HepG2 (cell line): ENCODE measurements around the gene CCT6A. TPM values are rescaled to one million over a fixed set of nuclear protein-coding genes. Genes with fewer than 3 reads are reported as not detected.
A peak's percentile ranks its signal among the peaks of the same experiment; 100 is the strongest.

Experiments
- ARNT ChIP-seq: fragments of 450-650 bp; IDR thresholded peaks from 2 replicates; pipeline ENCODE4 v1.6.1; 2017
- ETV5 ChIP-seq: IDR thresholded peaks from 2 replicates; pipeline ENCODE4 v1.6.1; 2018; ENCODE audit warnings: missing biosample characterization, missing genetic modification reagents, inconsistent platforms, borderline replicate concordance
- KLF13 ChIP-seq: sonication (generic); formaldehyde crosslinking; IDR thresholded peaks from 2 replicates; pipeline ENCODE4 v1.4.0; 2020; ENCODE audit warnings: mild to moderate bottlenecking, missing genetic modification reagents
- MIER3 ChIP-seq: IDR thresholded peaks from 2 replicates; pipeline ENCODE4 v1.6.1; 2016; ENCODE audit warnings: missing compliant biosample characterization, borderline replicate concordance
- NR2F2 ChIP-seq: IDR thresholded peaks from 2 replicates; pipeline ENCODE4 v1.6.1; 2012; ENCODE audit warnings: low read depth, inconsistent platforms, borderline replicate concordance
- TCF12 ChIP-seq, 2 experiments: fragments of 450-650 bp in 1 of 2; sonication (generic) in 1 of 2; formaldehyde crosslinking in 1 of 2; IDR thresholded peaks; 2 replicates each; pipeline versions ENCODE4 v1.6.1 to v1.8.0; 2017 to 2022; ENCODE audit warnings: antibody characterized with exemption in 1 of 2, mild to moderate bottlenecking in 1 of 2, missing genetic modification reagents in 1 of 2, moderate library complexity in 1 of 2
- U2AF1 ChIP-seq: fragments of 200-400 bp; formaldehyde crosslinking; optimal IDR thresholded peaks from 2 replicates; pipeline ENCODE3; 2017; ENCODE audit warnings: mild to moderate bottlenecking, low read depth, low read length
- ZBTB21 ChIP-seq: sonication (generic); formaldehyde crosslinking; IDR thresholded peaks from 2 replicates; pipeline ENCODE4 v1.4.0; 2020; ENCODE audit warnings: missing genetic modification reagents
- ZMAT3 ChIP-seq: sonication (generic); formaldehyde crosslinking; conservative IDR thresholded peaks from 2 replicates; pipeline ENCODE4 v1.7.0; 2021; ENCODE audit warnings: missing genetic modification reagents
- ZNF460 ChIP-seq: sonication (generic); formaldehyde crosslinking; IDR thresholded peaks from 2 replicates; pipeline ENCODE4 v1.5.1; 2020; ENCODE audit warnings: missing genetic modification reagents, mild to moderate bottlenecking, borderline replicate concordance
- ZNF567 ChIP-seq: sonication (generic); formaldehyde crosslinking; IDR thresholded peaks from 2 replicates; pipeline ENCODE4 v1.8.1; 2023; ENCODE audit warnings: mild to moderate bottlenecking, missing genetic modification reagents, borderline replicate concordance
- ZNF710 ChIP-seq: sonication (generic); formaldehyde crosslinking; IDR thresholded peaks from 2 replicates; pipeline ENCODE4 v1.5.0; 2020; ENCODE audit warnings: mild to moderate bottlenecking, missing genetic modification reagents, borderline replicate concordance
- ZNF75D ChIP-seq: sonication (generic); formaldehyde crosslinking; IDR thresholded peaks from 2 replicates; pipeline ENCODE4 v1.8.1; 2023; ENCODE audit warnings: missing genetic modification reagents, mild to moderate bottlenecking, borderline replicate concordance
- ZSCAN31 ChIP-seq: sonication (generic); formaldehyde crosslinking; IDR thresholded peaks from 2 replicates; pipeline ENCODE4 v1.5.0; 2020; ENCODE audit warnings: low read depth, mild to moderate bottlenecking, missing genetic modification reagents
- polyA plus RNA-seq, 8 experiments: library from polyadenylated mRNA; depleted of rRNA in 3 of 8; stranded (reverse) in 7 of 8; unstranded in 1 of 8; fragments of >200 nt; fragmentation: Illumina TruSeq in 4 of 8; extraction: Trizol in 4 of 8; gene quantifications; 2 replicates each; pipeline versions ENCODE4 v1.2.1 to v1.2.3, GENCODE V29; 2011 to 2016; ENCODE audit warnings: low read depth in 4 of 8, missing spikeins in 1 of 8, mixed read lengths in 1 of 8; ENCODE audit not compliant: insufficient read depth in 1 of 8
- total RNA-seq, 5 experiments: library from RNA; depleted of rRNA; stranded (reverse); fragments of >200 nt; fragmentation: Illumina TruSeq; extraction: Trizol; gene quantifications; 2 replicates each; pipeline ENCODE4 v1.2.3, GENCODE V29; 2016; ENCODE audit warnings: low read depth in 1 of 5
- TF ChIP-seq, protein P1 (sequence below): IDR thresholded peaks from 2 replicates; pipeline ENCODE4 v1.4.0; 2020; ENCODE audit warnings: mild to moderate bottlenecking, missing genetic modification reagents
- TF ChIP-seq, protein P2 (sequence below): IDR thresholded peaks from 2 replicates; pipeline ENCODE4 v1.6.1; 2016
- TF ChIP-seq, protein P3 (sequence below): sonication (generic); formaldehyde crosslinking; IDR thresholded peaks from 2 replicates; pipeline ENCODE4 v1.5.0; 2020; ENCODE audit warnings: mild to moderate bottlenecking, low read depth, missing genetic modification reagents, borderline replicate concordance
- TF ChIP-seq, protein P4 (sequence below): sonication (generic); formaldehyde crosslinking; IDR thresholded peaks from 2 replicates; pipeline ENCODE4 v1.4.0; 2020; ENCODE audit warnings: mild to moderate bottlenecking, missing genetic modification reagents
- TF ChIP-seq, protein P5 (sequence below): IDR thresholded peaks from 2 replicates; pipeline ENCODE4 v1.6.1; 2018; ENCODE audit warnings: missing genetic modification reagents, mild to moderate bottlenecking, missing compliant biosample characterization

The CCT6A gene
- total and polyA plus RNA-seq, 2 of the 13 experiments (the other 11 are each of a cell fraction or from before 2014, with no cell fraction given), result 219 to 292 TPM

DNA sequence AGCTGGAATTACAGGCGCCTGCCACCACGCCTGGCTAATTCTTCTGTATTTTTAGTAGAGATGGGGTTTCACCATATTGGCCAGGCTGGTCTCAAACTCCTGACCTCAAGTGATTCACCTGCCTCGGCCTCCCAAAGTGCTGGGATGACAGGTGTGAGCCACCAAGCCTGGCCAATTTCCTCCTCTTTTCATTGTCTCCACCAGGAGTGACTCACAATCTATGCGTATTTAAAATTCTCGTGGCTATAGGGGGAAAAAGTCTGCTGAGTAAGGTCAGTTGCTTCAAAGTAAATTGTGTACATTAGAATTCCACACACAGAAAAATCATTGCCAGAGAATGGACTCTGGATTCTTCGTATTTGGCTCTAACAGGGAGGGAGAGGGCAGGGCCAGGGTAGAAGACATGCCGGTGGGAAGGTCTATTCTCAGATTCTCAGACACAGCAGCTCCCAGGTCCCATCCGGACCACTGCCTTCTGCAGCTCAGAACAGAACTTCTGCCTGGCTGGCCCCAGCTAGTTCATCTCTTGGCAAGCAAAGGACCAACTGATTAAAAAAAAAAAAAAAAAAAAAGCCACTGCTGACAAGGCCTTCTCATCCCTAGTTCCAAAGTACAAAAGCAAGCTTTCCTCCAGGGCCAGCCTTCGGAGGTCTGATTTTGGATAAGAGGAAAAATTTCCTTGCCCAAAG lies 22.5 kb upstream of the CCT6A start (continued):
- TF ChIP-seq, protein P1, sequence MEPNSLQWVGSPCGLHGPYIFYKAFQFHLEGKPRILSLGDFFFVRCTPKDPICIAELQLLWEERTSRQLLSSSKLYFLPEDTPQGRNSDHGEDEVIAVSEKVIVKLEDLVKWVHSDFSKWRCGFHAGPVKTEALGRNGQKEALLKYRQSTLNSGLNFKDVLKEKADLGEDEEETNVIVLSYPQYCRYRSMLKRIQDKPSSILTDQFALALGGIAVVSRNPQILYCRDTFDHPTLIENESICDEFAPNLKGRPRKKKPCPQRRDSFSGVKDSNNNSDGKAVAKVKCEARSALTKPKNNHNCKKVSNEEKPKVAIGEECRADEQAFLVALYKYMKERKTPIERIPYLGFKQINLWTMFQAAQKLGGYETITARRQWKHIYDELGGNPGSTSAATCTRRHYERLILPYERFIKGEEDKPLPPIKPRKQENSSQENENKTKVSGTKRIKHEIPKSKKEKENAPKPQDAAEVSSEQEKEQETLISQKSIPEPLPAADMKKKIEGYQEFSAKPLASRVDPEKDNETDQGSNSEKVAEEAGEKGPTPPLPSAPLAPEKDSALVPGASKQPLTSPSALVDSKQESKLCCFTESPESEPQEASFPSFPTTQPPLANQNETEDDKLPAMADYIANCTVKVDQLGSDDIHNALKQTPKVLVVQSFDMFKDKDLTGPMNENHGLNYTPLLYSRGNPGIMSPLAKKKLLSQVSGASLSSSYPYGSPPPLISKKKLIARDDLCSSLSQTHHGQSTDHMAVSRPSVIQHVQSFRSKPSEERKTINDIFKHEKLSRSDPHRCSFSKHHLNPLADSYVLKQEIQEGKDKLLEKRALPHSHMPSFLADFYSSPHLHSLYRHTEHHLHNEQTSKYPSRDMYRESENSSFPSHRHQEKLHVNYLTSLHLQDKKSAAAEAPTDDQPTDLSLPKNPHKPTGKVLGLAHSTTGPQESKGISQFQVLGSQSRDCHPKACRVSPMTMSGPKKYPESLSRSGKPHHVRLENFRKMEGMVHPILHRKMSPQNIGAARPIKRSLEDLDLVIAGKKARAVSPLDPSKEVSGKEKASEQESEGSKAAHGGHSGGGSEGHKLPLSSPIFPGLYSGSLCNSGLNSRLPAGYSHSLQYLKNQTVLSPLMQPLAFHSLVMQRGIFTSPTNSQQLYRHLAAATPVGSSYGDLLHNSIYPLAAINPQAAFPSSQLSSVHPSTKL (CRISPR knock-in tag), result peak; percentile 85
- TF ChIP-seq KLF13 (no peak), MIER3 (peak; percentile 44; the same call in 1 of the 2 replicates), ZNF75D (no peak), ARNT (no peak), U2AF1 (no peak), ZNF460 (peak; percentile 99), ZSCAN31 (no peak), NR2F2 (peak; percentile 50; the same call in 1 of the 2 replicates), ZNF567 (CRISPR knock-in tag) (no peak), ZMAT3 (CRISPR knock-in tag) (no peak), ETV5 (CRISPR knock-in tag) (no peak), ZBTB21 (CRISPR knock-in tag) (no peak), TCF12 (IDR thresholded peaks at IDR 0.05) (no peak), TCF12 (CRISPR knock-in tag; IDR thresholded peaks at IDR 0.05) (no peak; the same call in 1 of the 2 replicates), ZNF710 (CRISPR knock-in tag) (no peak)
- TF ChIP-seq, protein P2, sequence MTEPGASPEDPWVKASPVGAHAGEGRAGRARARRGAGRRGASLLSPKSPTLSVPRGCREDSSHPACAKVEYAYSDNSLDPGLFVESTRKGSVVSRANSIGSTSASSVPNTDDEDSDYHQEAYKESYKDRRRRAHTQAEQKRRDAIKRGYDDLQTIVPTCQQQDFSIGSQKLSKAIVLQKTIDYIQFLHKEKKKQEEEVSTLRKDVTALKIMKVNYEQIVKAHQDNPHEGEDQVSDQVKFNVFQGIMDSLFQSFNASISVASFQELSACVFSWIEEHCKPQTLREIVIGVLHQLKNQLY, result no peak
- TF ChIP-seq, protein P3, sequence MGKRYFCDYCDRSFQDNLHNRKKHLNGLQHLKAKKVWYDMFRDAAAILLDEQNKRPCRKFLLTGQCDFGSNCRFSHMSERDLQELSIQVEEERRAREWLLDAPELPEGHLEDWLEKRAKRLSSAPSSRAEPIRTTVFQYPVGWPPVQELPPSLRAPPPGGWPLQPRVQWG (CRISPR knock-in tag), result no peak
- TF ChIP-seq, protein P4, sequence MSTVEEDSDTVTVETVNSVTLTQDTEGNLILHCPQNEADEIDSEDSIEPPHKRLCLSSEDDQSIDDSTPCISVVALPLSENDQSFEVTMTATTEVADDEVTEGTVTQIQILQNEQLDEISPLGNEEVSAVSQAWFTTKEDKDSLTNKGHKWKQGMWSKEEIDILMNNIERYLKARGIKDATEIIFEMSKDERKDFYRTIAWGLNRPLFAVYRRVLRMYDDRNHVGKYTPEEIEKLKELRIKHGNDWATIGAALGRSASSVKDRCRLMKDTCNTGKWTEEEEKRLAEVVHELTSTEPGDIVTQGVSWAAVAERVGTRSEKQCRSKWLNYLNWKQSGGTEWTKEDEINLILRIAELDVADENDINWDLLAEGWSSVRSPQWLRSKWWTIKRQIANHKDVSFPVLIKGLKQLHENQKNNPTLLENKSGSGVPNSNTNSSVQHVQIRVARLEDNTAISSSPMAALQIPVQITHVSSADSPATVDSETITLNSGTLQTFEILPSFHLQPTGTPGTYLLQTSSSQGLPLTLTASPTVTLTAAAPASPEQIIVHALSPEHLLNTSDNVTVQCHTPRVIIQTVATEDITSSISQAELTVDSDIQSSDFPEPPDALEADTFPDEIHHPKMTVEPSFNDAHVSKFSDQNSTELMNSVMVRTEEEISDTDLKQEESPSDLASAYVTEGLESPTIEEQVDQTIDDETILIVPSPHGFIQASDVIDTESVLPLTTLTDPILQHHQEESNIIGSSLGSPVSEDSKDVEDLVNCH (CRISPR knock-in tag), result no peak
- TF ChIP-seq, protein P5, sequence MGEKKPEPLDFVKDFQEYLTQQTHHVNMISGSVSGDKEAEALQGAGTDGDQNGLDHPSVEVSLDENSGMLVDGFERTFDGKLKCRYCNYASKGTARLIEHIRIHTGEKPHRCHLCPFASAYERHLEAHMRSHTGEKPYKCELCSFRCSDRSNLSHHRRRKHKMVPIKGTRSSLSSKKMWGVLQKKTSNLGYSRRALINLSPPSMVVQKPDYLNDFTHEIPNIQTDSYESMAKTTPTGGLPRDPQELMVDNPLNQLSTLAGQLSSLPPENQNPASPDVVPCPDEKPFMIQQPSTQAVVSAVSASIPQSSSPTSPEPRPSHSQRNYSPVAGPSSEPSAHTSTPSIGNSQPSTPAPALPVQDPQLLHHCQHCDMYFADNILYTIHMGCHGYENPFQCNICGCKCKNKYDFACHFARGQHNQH, result peak; percentile 60; the same call in 1 of the 2 replicates
